Endothelial cell (in vitro differentiated cells): ENCODE data around the gene NTN3. TPM values are rescaled to one million over a fixed set of nuclear protein-coding genes. Genes with fewer than 3 reads are reported as not detected.

Source experiments
- DNase-seq: peaks from one replicate; pipeline ENCODE4 v3.0.0; 2021; ENCODE audit warnings: low spot score
- H3K27ac Mint-ChIP-seq: one replicate; pipeline ENCODE4 v1.8.0; 2021; ENCODE audit warnings: mixed read lengths, inconsistent platforms; ENCODE audit not compliant: unreplicated experiment
- H3K27me3 Mint-ChIP-seq: one replicate; pipeline ENCODE4 v1.8.0; 2021; ENCODE audit warnings: mild to moderate bottlenecking, moderate library complexity, mixed read lengths, inconsistent platforms; ENCODE audit not compliant: unreplicated experiment
- H3K36me3 Mint-ChIP-seq: one replicate; pipeline ENCODE4 v1.8.0; 2021; ENCODE audit warnings: mild to moderate bottlenecking, low read depth, mixed read lengths, inconsistent platforms; ENCODE audit not compliant: unreplicated experiment
- H3K4me1 Mint-ChIP-seq: one replicate; pipeline ENCODE4 v1.8.0; 2021; ENCODE audit warnings: mild to moderate bottlenecking, mixed read lengths, inconsistent platforms; ENCODE audit not compliant: unreplicated experiment
- H3K4me3 Mint-ChIP-seq: one replicate; pipeline ENCODE4 v1.8.0; 2021; ENCODE audit warnings: mild to moderate bottlenecking, mixed read lengths, inconsistent platforms; ENCODE audit not compliant: unreplicated experiment
- H3K9me3 Mint-ChIP-seq: one replicate; pipeline ENCODE4 v1.8.0; 2021; ENCODE audit warnings: mixed read lengths, inconsistent platforms; ENCODE audit not compliant: unreplicated experiment
- CTCF ChIP-seq: fragments of 200-600 bp; sonication (generic); IDR thresholded peaks from one replicate; pipeline ENCODE4 v1.5.0; 2021; ENCODE audit warnings: antibody characterized with exemption; ENCODE audit not compliant: unreplicated experiment
- total RNA-seq: library from RNA; stranded (reverse); fragmentation: NEBNext Ultra II Directional; extraction: Animal tissue kit (Norgen Biotek cat#: 25700); gene quantifications from one replicate; pipeline ENCODE4 v1.2.1, GENCODE V29; 2021; ENCODE audit not compliant: unreplicated experiment

NTN3 gene
- total RNA-seq, 1 donor from 2014 or later, result not detected

GRCh38 chr16:2457267-2457666 lies 13.8 kb upstream of the NTN3 start:
- Mint-ChIP-seq H3K4me3 (no peak overlapping the region), H3K9me3 (no peaks in the 10 kb centered on the region), H3K4me1 (peaks cover 3% of the 10 kb centered on the region), H3K36me3 (peaks cover 22% of the 10 kb centered on the region), H3K27ac (no peak overlapping the region), H3K27me3 (peaks cover 34% of the 10 kb centered on the region)
- DNase-seq, result no peak
- no peak for TF ChIP-seq CTCF

DNA sequence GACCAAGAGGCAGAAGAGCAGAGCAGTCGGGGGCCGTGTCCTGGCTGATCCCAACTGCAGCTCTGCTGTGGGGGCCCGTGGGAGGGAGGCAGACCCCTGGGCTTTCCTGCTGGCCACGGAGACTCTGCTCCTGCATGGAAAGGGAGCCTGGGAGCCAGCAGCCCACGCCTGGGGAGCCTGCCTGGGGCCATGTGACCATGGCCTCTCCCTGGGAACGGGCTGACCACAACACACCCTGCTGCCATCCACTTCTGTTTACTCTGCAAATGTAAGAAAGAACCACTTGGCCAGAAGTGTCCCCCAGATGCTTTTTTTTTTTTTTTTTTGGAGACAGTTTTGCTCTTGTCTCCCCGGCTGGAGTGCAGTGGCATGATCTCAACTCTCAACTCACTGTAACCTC lies 13.2 kb upstream of the NTN3 start:
- H3K9me3 Mint-ChIP-seq, result no peaks in the 10 kb centered on the region
- no peak for DNase-seq
- H3K4me3 Mint-ChIP-seq, result peak overlapping the region; percentile 74
- H3K27me3 Mint-ChIP-seq, result peaks cover 29% of the 10 kb centered on the region
- H3K27ac Mint-ChIP-seq, result peak overlapping the region; percentile 78
- H3K36me3 Mint-ChIP-seq, result peaks cover 16% of the 10 kb centered on the region
- peaks cover 3% of the 10 kb centered on the region for H3K4me1 Mint-ChIP-seq
- TF ChIP-seq CTCF, result no peak

DNA sequence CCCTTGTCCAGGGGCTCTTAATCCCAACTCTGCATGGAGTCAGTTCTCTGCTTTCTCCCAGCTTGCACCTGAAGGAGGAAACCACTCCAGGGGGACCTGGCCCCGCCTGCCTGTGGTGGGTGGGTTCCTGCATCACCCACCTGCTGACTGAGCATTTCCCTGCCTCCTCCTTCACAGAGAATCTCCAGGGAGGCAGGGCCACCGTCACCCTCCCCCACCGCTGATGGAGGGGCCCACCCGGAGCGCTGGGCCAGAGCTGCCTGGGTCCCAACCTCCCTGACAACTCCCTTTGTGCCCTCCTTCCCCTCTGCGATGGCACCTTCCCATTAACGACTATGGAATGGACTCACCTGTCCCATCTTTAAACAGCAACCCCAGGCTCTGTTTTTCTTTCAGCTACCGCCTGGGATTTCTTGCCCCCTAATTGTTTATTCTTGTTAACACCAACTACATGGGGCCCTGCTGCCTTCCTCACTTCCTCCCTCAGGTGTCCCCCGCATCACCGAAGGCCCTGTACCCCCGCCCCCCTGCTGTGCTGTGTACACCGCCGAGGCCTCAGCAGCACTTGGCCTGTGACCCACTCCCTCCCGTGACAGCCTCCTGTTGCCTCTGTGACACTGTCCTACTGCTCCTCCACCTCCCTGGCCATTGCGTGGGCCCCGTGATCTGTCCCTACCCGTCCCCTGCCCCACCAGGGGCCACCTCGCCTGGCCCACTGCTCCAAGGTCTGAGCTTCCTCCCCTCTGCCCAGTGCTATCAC lies 12.0 kb upstream of the NTN3 start:
- no peak for DNase-seq
- peaks cover 26% of the 10 kb centered on the region for H3K27me3 Mint-ChIP-seq
- peaks cover 11% of the 10 kb centered on the region for H3K36me3 Mint-ChIP-seq
- TF ChIP-seq CTCF, result no peak
- H3K4me3 Mint-ChIP-seq, result peak overlapping the region; percentile 93
- no peak overlapping the region for H3K27ac Mint-ChIP-seq
- peaks cover 3% of the 10 kb centered on the region for H3K4me1 Mint-ChIP-seq
- H3K9me3 Mint-ChIP-seq, result no peaks in the 10 kb centered on the region

- Mint-ChIP-seq H3K27ac (no peak within 1 kb of the TSS), H3K4me3 (peak within 1 kb of the TSS; percentile 93), H3K4me1 (peaks cover 3% of the 10 kb centered on the region), H3K36me3 (peaks cover 11% of the 10 kb centered on the region), H3K27me3 (peaks cover 28% of the 10 kb centered on the region), H3K9me3 (no peaks in the 10 kb centered on the region)
- peak; percentile 94 for DNase-seq
- no peak for TF ChIP-seq CTCF
These were observed 11.3 kb upstream of the NTN3 start, which contains the start of gene TEDC2 for GRCh38 chr16:2459647-2460390. Gene TEDC2 (plus strand): TSS chr16:2460109. CDS start chr16:2460145, 36 bp downstream.

- no peak for DNase-seq
- Mint-ChIP-seq H3K27me3 (peaks cover 27% of the 10 kb centered on the region), H3K36me3 (peaks cover 11% of the 10 kb centered on the region), H3K4me1 (peaks cover 3% of the 10 kb centered on the region), H3K27ac (no peak overlapping the region), H3K9me3 (no peaks in the 10 kb centered on the region), H3K4me3 (no peak overlapping the region)
- TF ChIP-seq CTCF, result no peak
These were observed 10.7 kb upstream of the NTN3 start for GRCh38 chr16:2460391-2460713.
